22Rv1 (cell line): ENCODE data around the gene KCNJ5.
A peak's percentile ranks its signal among the peaks of the same experiment; 100 is the strongest.

ENCODE experiments used
- ZFX ChIP-seq: fragments of 450-650 bp; IDR thresholded peaks from 2 replicates; pipeline ENCODE4 v1.6.1; 2017; ENCODE audit warnings: antibody characterized with exemption, borderline replicate concordance
- TF ChIP-seq, protein P1 (sequence below): fragments of 450-650 bp; IDR thresholded peaks from 2 replicates; pipeline ENCODE4 v1.5.1; 2017; ENCODE audit warnings: mild to moderate bottlenecking

- TF ChIP-seq, protein P1, sequence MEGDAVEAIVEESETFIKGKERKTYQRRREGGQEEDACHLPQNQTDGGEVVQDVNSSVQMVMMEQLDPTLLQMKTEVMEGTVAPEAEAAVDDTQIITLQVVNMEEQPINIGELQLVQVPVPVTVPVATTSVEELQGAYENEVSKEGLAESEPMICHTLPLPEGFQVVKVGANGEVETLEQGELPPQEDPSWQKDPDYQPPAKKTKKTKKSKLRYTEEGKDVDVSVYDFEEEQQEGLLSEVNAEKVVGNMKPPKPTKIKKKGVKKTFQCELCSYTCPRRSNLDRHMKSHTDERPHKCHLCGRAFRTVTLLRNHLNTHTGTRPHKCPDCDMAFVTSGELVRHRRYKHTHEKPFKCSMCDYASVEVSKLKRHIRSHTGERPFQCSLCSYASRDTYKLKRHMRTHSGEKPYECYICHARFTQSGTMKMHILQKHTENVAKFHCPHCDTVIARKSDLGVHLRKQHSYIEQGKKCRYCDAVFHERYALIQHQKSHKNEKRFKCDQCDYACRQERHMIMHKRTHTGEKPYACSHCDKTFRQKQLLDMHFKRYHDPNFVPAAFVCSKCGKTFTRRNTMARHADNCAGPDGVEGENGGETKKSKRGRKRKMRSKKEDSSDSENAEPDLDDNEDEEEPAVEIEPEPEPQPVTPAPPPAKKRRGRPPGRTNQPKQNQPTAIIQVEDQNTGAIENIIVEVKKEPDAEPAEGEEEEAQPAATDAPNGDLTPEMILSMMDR = peak; percentile 68
- no peak for TF ChIP-seq ZFX
Measured at GRCh38 chr11:128848815-128849455, 42.2 kb upstream of the KCNJ5 start.
